GM12873 (cell line): ENCODE measurements around the gene SPEF1.

Source experiments
- CTCF ChIP-seq: IDR thresholded peaks from 2 replicates; pipeline ENCODE4 v1.5.1; 2012; ENCODE audit warnings: low read depth, mild to moderate bottlenecking, moderate library complexity, low read length, control low read depth; ENCODE audit not compliant: insufficient read depth; ENCODE audit errors: missing control alignments

SPEF1 gene

DNA sequence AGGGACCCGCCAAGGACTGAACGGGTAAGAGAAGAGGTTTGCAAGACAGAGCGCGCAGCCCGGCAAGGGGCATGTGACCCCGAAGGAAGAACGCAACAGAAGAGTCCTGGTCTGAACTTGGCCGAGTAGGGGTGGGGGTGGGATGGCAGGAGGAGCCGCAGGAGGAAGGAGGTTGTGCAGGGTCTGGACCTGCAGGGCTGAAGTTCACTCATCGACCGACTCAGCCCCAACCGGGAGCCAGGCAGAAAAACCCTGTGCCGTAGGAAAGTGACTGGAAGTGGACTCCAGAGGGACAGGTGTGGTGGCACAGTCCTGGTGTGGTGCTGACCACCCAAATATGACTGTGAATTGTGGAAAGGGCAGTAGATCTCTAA is 28.9 kb downstream of the SPEF1 start:
- no peak for TF ChIP-seq CTCF

DNA sequence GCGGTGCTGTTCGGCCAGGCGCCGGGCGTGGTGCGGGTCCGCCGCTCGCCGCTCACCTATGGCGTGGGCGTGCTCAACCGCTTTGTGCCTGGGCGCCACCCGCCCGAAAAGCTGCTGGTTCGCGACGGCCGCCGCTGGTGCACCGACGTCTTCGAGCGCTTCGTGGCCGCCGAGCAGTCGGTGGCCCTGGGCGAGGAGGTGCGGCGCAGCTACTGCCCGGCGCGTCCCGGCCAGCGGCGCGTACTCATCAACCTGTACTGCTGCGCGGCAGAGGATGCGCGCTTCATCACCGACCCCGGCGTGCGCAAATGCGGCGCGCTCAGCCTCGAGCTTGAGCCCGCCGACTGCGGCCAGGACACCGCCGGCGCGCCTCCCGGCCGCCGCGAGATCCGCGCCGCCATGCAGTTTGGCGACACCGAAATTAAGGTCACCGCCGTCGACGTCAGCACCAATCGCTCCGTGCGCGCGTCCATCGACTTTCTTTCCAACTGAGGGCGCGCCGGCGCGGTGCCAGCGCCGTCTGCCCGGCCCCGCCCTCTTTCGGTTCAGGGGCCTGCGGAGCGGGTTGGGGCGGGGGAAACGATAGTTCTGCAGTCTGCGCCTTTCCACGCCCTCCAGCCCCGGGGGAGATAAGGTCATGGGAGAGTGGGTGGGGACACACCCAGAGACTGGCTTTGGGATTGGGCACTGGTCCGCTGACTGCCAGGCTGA is 29.4 kb downstream of the SPEF1 start:
- TF ChIP-seq CTCF, result no peak

DNA sequence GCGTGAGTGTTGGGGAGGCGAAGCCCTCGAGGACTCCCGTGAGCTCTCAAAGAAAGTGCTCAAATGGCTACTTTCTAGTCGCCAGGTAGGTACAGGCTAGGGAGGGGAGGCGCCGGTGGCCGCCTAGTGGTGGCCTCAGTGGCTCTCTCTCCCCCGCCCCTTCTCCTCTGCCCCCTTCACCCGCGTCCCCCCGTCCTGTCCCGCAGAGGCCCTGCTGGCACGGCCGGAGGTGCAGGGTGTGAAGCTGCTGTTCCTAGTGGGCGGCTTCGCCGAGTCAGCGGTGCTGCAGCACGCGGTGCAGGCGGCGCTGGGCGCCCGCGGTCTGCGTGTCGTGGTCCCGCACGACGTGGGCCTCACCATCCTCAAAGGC is 30.0 kb downstream of the SPEF1 start:
- no peak for TF ChIP-seq CTCF

GRCh38 chr20:3749689-3750531 is 31.3 kb downstream of the SPEF1 start:
- peak; percentile 67 for TF ChIP-seq CTCF

DNA sequence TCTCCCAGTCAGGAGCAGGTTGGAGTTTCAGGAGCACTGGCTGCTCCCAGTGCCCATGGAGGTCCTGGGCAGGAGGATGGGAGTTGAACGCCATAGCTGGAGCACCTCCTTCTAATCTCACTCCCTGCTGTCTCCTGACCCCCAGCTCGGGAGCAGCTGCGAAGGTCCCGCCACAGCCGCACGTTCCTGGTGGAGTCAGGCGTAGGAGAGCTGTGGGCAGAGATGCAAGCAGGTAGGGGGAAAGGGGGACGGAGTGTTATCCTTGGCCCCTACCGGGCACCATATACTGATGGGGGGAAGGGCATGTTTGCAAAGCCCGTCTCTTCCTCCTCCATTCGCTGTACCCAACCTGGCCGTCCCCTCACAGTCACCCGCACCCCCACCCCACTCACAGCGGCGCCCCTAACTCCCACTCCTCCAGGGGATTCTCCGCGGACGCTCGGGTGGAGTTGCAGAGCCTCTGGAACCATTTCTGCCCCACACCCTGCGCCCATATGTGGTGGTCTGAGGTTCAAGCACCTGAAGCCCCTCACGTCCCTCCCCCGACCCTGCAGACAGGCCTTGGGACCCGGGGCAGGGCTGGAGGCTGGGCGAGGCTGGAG is 32.1 kb downstream of the SPEF1 start:
- no peak for TF ChIP-seq CTCF

DNA sequence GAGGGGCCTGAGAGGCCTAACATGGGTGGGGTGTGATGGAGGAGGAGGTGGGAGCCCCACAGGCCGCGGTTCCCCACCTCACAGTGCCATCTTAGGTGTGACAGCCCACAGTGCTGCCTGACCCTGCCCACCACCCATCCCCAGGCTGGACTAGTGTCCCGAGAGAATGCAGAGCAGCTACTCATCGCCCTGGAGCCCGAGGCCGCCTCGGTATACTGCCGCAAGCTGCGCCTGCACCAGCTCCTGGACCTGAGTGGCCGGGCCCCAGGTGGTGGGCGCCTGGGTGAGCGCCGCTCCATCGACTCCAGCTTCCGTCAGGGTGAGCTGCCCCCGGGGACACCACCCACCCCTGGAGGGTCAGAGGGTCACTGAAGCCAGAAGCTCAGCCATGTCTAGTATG is 33.2 kb downstream of the SPEF1 start:
- no peak for TF ChIP-seq CTCF

DNA sequence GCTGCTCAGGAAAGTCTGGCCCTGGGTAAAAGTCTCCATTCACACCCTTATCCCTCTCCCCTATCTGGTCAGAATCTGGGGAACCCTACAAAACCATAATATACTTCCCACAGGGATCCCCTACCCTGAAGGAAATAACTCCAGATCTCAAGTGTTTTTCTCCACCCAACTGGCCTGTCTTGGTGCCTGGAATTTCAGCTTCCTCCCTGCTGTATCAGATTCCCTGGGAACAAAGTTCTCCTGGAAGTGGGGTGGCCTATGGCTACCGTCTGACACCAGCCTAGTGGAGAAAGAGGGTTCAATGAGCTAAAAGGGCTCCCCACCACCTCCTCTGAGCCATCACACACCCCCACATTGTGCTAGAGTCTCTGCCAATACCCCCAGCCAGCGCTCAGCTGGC is 33.8 kb downstream of the SPEF1 start:
- no peak for TF ChIP-seq CTCF
